ENCODE results near the gene DOCK3. TPM values are rescaled to one million over a fixed set of nuclear protein-coding genes. Genes with fewer than 3 reads are reported as not detected.

DOCK3 gene
- polyA plus RNA-seq, 1 donor from 2014 or later = 15.6 TPM

- H3F3A ChIP-seq (ENCODE audit: insufficient read depth, low read length, poor library complexity, severe bottlenecking) = no peaks in the 10 kb centered on the region
- TF ChIP-seq MXI1 (conservative IDR thresholded peaks at IDR 0.05; ENCODE audit: poor library complexity, severe bottlenecking) (no peak), EZH2 (IDR thresholded peaks at IDR 0.05; ENCODE audit: borderline replicate concordance, insufficient read depth, low read length, poor library complexity, severe bottlenecking) (no peak), SMC3 (conservative IDR thresholded peaks at IDR 0.05; ENCODE audit: poor library complexity) (no peak), RAD21 (conservative IDR thresholded peaks at IDR 0.05) (no peak), TAF1 (IDR thresholded peaks at IDR 0.05; ENCODE audit: low read depth) (no peak)
- TF ChIP-seq, protein P1, sequence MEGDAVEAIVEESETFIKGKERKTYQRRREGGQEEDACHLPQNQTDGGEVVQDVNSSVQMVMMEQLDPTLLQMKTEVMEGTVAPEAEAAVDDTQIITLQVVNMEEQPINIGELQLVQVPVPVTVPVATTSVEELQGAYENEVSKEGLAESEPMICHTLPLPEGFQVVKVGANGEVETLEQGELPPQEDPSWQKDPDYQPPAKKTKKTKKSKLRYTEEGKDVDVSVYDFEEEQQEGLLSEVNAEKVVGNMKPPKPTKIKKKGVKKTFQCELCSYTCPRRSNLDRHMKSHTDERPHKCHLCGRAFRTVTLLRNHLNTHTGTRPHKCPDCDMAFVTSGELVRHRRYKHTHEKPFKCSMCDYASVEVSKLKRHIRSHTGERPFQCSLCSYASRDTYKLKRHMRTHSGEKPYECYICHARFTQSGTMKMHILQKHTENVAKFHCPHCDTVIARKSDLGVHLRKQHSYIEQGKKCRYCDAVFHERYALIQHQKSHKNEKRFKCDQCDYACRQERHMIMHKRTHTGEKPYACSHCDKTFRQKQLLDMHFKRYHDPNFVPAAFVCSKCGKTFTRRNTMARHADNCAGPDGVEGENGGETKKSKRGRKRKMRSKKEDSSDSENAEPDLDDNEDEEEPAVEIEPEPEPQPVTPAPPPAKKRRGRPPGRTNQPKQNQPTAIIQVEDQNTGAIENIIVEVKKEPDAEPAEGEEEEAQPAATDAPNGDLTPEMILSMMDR (IDR thresholded peaks at IDR 0.05; ENCODE audit: poor library complexity, severe bottlenecking) = no peak
- TF ChIP-seq, protein P2, sequence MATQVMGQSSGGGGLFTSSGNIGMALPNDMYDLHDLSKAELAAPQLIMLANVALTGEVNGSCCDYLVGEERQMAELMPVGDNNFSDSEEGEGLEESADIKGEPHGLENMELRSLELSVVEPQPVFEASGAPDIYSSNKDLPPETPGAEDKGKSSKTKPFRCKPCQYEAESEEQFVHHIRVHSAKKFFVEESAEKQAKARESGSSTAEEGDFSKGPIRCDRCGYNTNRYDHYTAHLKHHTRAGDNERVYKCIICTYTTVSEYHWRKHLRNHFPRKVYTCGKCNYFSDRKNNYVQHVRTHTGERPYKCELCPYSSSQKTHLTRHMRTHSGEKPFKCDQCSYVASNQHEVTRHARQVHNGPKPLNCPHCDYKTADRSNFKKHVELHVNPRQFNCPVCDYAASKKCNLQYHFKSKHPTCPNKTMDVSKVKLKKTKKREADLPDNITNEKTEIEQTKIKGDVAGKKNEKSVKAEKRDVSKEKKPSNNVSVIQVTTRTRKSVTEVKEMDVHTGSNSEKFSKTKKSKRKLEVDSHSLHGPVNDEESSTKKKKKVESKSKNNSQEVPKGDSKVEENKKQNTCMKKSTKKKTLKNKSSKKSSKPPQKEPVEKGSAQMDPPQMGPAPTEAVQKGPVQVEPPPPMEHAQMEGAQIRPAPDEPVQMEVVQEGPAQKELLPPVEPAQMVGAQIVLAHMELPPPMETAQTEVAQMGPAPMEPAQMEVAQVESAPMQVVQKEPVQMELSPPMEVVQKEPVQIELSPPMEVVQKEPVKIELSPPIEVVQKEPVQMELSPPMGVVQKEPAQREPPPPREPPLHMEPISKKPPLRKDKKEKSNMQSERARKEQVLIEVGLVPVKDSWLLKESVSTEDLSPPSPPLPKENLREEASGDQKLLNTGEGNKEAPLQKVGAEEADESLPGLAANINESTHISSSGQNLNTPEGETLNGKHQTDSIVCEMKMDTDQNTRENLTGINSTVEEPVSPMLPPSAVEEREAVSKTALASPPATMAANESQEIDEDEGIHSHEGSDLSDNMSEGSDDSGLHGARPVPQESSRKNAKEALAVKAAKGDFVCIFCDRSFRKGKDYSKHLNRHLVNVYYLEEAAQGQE (IDR thresholded peaks at IDR 0.05; ENCODE audit: borderline replicate concordance) = no peak
- H3K27me3 ChIP-seq (ENCODE audit: insufficient read depth, low read depth, low read length) = no peaks in the 10 kb centered on the region
- peaks cover 6% of the 10 kb centered on the region for H3K36me3 ChIP-seq (ENCODE audit: insufficient read depth, low read length)
- H3K9me2 ChIP-seq (ENCODE audit: insufficient read depth, low read length) = no peaks in the 10 kb centered on the region
- H2AFZ ChIP-seq (ENCODE audit: low read depth, low read length) = no peak overlapping the region
- no peak overlapping the region for H3K4me2 ChIP-seq (ENCODE audit: low read length)
- no peaks in the 10 kb centered on the region for H3K79me2 ChIP-seq (replicated peaks; ENCODE audit: insufficient read depth, low read length)
- H4K20me1 ChIP-seq (ENCODE audit: insufficient read depth) = no peaks in the 10 kb centered on the region
- H3K4me3 ChIP-seq (ENCODE audit: low read length) = no peak overlapping the region
- peaks cover 3% of the 10 kb centered on the region for H3K9me3 ChIP-seq (ENCODE audit: low read length)
- no peak overlapping the region for H3K9ac ChIP-seq (ENCODE audit: low read length)
- no peak overlapping the region for H3K27ac ChIP-seq (ENCODE audit: low read length)
These were observed 435.9 kb downstream of the DOCK3 start for GRCh38 chr3:51110586-51110985.

DNA sequence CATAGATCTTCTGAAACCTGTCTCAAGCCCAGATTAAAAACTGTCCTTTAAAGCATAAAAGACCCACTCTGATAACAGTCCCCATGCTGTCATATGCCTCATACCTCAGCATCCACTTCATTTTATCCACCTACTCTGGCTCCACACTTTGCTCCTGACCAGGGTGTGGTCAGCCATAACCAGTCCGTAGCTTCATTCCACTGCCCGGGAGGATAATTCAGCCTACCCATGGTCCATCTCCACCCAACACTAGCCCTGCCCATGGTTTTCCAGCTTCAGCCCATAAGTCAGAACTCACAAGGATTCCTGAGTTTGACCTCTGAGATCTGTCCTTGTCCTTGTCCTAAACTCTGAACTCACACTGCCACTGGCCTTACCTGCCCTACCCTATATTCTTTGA, 448.2 kb downstream of the DOCK3 start:
- H3K79me2 ChIP-seq (replicated peaks; ENCODE audit: insufficient read depth, low read length) = no peaks in the 10 kb centered on the region
- no peaks in the 10 kb centered on the region for H3F3A ChIP-seq (ENCODE audit: insufficient read depth, low read length, poor library complexity, severe bottlenecking)
- no peak overlapping the region for H3K4me2 ChIP-seq (ENCODE audit: low read length)
- no peak overlapping the region for H3K9ac ChIP-seq (ENCODE audit: low read length)
- H3K4me3 ChIP-seq (ENCODE audit: low read length) = no peak overlapping the region
- H3K36me3 ChIP-seq (ENCODE audit: insufficient read depth, low read length) = no peaks in the 10 kb centered on the region
- no peak overlapping the region for H2AFZ ChIP-seq (ENCODE audit: low read depth, low read length)
- H3K27me3 ChIP-seq (ENCODE audit: insufficient read depth, low read depth, low read length) = no peaks in the 10 kb centered on the region
- no peak overlapping the region for H3K27ac ChIP-seq (ENCODE audit: low read length)
- H3K9me3 ChIP-seq (ENCODE audit: low read length) = no peaks in the 10 kb centered on the region
- no peaks in the 10 kb centered on the region for H3K9me2 ChIP-seq (ENCODE audit: insufficient read depth, low read length)
- H4K20me1 ChIP-seq (ENCODE audit: insufficient read depth) = no peaks in the 10 kb centered on the region
- TF ChIP-seq TAF1 (IDR thresholded peaks at IDR 0.05; ENCODE audit: low read depth) = no peak
- TF ChIP-seq, protein P2 (IDR thresholded peaks at IDR 0.05; ENCODE audit: borderline replicate concordance) = no peak
- TF ChIP-seq EP300 (conservative IDR thresholded peaks at IDR 0.05; ENCODE audit: poor library complexity, severe bottlenecking) = no peak
- TF ChIP-seq, protein P1 (IDR thresholded peaks at IDR 0.05; ENCODE audit: poor library complexity, severe bottlenecking) = no peak
- no peak for TF ChIP-seq MXI1 (conservative IDR thresholded peaks at IDR 0.05; ENCODE audit: poor library complexity, severe bottlenecking)
- TF ChIP-seq RAD21 (conservative IDR thresholded peaks at IDR 0.05) = no peak
- TF ChIP-seq SMC3 (conservative IDR thresholded peaks at IDR 0.05; ENCODE audit: poor library complexity) = no peak
- no peak for TF ChIP-seq POLR2AphosphoS5 (IDR thresholded peaks at IDR 0.05)
- no peak for TF ChIP-seq EZH2 (IDR thresholded peaks at IDR 0.05; ENCODE audit: borderline replicate concordance, insufficient read depth, low read length, poor library complexity, severe bottlenecking)

Data from neural cell (in vitro differentiated cells).